ENCODE measurements around the gene RLN3.

- TF ChIP-seq CTCF (IDR thresholded peaks at IDR 0.05) (no peak), POLR2A (IDR thresholded peaks at IDR 0.05) (no peak)
Observed at GRCh38 chr19:14035706-14036105, 7.8 kb downstream of the RLN3 start.
